GM19438 (cell line): ENCODE results near the gene CFAP52.
"Not testable (repeated sequence)": the region's sequence is repeated elsewhere in the genome, so short reads cannot be mapped to it uniquely, and the experiment has no call there.

Experiments used
- ATAC-seq: cut with Tn5 transposase; IDR thresholded peaks from one replicate; pipeline ENCODE4 v1.9.1; 2021; ENCODE audit warnings: low read depth; ENCODE audit not compliant: unreplicated experiment

Gene CFAP52

DNA sequence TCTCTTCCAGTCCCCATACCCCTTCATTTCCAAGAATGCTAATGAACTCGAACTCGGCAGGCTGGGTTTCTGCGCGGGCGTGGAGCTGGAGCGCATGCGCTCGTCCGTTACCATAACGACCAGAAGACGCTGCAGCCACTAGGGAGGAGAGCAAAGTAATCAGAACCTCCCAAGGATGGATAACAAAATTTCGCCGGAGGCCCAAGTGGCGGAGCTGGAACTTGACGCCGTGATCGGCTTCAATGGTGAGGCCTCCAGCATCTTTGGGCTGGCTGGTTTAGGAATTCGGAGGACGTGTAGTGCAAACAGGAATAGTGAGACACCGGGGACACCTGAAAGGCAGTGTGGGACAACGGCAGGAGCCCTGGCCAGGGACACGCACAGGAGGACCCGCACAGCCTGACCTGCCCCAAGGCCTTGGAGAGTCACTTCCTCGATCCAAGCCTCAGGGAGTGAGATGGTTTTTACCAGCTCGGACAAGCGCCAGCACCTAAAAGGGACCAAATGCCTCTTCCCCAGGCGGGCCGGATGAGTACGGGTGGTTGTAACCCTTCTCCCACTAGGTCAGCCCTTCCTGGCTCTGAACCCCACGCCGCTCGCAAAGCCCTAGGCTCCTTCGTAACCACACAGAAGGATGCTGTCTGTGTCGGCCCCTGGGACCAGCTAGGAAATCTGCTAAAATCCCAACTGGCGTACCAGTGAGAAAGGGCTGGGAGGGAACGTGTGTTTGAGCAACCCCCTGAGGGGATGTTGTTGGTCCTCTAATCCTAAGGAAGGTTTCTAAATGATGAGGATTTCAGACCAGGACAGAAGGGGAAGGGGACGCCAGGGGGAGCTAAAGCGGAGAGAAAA is at the start of gene CFAP52:
CFAP52 (plus strand) TSS at position 122 of the 852 bp plus-strand sequence; CDS start at position 176, 54 bp downstream.
- ATAC-seq = no peak

DNA sequence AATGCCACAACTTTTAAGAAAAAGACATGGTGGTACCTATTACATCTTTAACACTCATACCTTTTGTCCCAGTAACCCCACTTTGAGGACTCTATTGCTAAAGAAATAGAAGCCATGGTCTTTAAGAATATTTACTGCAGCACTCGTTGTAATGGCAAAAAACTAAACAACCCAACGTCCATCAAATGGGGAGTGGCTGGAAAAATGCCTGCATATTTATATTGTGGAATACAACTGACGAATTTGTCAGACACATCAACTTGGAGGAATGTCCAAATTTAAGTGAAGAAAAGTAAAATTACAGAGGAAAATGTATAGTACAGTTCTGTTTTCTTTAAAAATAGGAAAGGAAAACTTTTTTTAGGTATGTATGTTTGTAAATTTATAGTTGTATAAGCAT is 48.7 kb upstream of the CFAP52 start:
- no peak for ATAC-seq

GRCh38 chr17:9529033-9529700 is 47.3 kb upstream of the CFAP52 start:
- no peak for ATAC-seq

DNA sequence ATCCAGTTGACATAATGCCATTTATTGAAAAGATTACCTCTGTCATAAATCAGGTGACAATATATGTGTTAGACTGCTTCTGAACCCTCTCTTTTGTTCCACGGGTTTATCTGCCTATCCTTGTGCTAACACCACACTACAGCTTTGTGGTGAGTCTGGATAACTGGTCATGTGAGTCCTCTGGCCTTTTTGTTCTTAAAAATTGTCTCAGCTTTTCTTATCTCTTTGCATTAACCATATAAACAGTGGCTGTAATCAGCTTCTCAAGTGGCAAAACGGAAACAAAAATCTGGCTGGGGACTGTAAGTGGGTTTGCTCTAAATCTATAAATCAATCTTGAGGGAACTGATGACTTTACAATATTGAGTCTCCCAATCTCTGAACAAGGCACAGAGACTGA is 45.4 kb upstream of the CFAP52 start:
- no peak for ATAC-seq

DNA sequence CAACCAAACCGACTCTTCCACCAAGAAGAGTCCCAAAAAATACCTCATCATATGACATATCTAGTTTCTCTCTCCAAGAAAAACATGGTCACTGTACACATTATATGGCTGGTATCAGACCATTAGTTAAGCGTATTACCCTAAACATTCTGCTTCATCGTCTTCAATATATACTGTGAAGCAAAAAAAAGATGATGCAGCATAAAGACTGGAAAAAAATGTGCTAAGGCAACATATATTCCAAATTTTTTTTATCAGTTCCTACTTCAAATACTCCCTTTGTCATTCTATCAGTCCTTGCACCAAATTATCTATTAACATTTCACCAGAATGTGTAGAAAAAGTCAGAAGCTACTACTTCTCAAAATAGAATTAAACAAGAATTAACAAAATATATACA is 43.7 kb upstream of the CFAP52 start:
- ATAC-seq = no peak

GRCh38 chr17:9533441-9533840 is 43.0 kb upstream of the CFAP52 start:
- no peak for ATAC-seq

- no peak for ATAC-seq
Measured at GRCh38 chr17:9536061-9536460, 40.4 kb upstream of the CFAP52 start.

- no peak for ATAC-seq
Measured at GRCh38 chr17:9537177-9537776, 39.2 kb upstream of the CFAP52 start.

- no peak for ATAC-seq
Measured at GRCh38 chr17:9538626-9539025, 37.8 kb upstream of the CFAP52 start.

DNA sequence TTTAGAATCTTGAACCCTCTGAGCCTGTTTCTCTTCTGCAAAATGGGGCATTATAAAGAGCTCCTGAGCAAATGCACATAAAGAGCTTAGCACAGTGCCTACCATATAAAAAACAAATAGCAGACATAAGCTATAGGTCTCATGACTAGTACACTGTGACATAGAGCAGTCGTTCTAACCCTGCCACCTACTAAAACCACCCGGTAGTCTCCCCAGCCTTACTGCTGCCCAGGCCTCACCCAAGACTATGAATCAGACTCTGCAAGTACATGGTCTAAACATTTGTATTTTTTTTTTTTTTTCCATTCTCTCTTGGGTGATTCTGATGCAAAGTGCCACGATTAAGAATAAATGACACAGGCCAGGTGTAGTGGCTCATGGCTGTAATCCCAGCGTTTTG is 34.7 kb upstream of the CFAP52 start:
- no peak for ATAC-seq

- no peak for ATAC-seq
Measured at GRCh38 chr17:9544221-9544620, 32.2 kb upstream of the CFAP52 start.

- no peak for ATAC-seq
Measured at GRCh38 chr17:9549215-9549614, 27.2 kb upstream of the CFAP52 start.

GRCh38 chr17:9553181-9553580 is 23.3 kb upstream of the CFAP52 start:
- no peak for ATAC-seq

DNA sequence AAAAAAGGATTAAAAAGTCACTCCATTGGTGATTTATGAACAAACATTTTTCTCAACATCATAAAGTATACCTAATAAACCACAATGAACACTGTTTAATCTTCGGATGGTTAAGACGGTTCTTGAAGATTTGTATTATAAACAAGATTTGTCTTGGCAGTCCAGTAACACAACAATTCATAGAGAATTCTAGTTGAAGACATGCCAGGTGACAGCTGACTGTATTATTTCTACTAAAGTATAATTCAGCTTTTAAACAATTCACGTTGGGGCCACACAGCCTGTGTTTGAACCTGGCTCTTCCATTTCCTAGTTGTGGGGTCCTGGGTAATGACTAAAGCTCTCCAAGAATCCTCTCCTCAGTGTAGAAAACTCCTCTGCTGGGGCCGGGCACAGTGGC is 22.8 kb upstream of the CFAP52 start:
- no peak for ATAC-seq

- not testable (repeated sequence) for ATAC-seq
Measured at GRCh38 chr17:9554715-9555114, 21.7 kb upstream of the CFAP52 start.

DNA sequence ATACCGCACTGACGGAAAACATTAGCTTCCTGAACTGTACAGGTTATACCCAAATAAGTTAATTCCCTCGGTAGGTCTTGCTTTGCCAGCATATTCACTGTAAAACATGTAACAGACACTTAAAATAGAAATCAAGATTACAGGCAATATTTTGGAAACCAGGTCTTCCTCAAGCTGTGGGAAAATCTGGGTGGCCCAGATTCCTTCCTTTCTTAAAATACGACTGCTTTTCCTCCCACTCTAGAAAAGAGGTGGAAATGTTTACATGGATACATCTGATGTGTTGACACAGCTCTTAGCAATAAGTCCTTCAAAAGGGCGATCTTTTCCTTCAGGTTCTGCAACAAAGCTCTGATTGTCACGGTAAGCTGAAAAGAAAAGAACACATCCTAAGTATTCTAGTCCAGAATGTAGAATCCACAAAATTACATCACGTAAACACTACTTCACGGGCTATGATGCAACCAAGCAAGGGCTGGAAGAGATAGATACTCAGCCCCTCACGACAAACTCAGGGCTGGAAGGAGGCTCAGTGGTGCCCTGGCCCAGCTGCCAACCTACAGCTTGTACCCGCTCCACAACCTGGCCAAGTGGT is 19.2 kb upstream of the CFAP52 start:
- no peak for ATAC-seq

GRCh38 chr17:9557857-9558256 is 18.6 kb upstream of the CFAP52 start:
- ATAC-seq = no peak

DNA sequence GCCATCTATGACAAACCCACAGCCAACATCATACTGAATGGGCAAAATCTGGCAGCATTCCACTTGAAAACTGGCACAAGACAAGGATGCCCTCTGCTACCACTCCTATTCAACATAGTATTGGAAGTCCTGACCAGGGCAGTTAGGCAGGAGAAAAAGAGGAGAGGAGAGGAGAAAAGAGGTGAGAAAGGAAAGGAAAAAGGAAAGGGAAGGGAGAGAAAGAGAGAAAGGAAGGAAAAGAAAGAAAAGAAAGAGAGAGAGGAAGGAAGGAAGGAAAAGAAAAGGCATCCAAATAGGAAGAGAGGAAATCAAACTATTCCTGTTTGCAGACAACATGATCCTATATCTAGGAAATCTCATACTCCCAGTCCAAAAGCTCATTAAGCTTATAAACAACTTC is 12.3 kb upstream of the CFAP52 start:
- no peak for ATAC-seq

DNA sequence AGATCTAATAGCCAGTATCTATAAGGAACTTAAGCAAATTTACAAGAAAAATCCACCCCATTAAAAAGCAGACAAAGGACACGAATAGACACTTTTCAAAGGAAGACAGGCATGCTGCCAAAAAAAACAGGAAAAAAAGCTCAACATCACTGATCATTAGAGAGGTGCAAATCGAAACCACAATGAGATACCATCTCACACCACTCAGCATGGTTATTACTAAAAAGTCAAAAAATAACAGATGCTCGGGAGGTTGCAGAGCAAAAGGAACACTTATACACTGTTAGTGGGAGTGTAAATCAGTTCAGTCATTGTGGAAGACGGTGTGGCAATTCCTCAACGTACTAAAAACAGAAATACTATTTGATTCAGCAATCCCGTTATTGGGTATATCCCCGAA is 10.4 kb upstream of the CFAP52 start:
- no peak for ATAC-seq

- not testable (repeated sequence) for ATAC-seq
Measured at GRCh38 chr17:9566739-9567138, 9.7 kb upstream of the CFAP52 start.

- ATAC-seq = no peak
Measured at GRCh38 chr17:9568004-9568403, 8.4 kb upstream of the CFAP52 start.
